K562 (cell line): ENCODE data around the gene ZNF140. TPM values are rescaled to one million over a fixed set of nuclear protein-coding genes. Genes with fewer than 3 reads are reported as not detected.

Experiments used
- ATF7 ChIP-seq: fragments of 450-650 bp; IDR thresholded peaks from 2 replicates; pipeline ENCODE4 v1.7.1; 2014; ENCODE audit warnings: mild to moderate bottlenecking, moderate library complexity
- C11orf30 ChIP-seq: fragments of 450-650 bp; IDR thresholded peaks from 2 replicates; pipeline ENCODE4 v1.6.1; 2016; ENCODE audit warnings: low read depth, mild to moderate bottlenecking
- ESRRA ChIP-seq: fragments of 450-650 bp; IDR thresholded peaks from 2 replicates; pipeline ENCODE4 v1.6.1; 2014; ENCODE audit warnings: low read depth, mild to moderate bottlenecking, moderate library complexity, borderline replicate concordance
- GMEB1 ChIP-seq: fragments of 250-450 bp; sonication (Bioruptor Pico); IDR thresholded peaks from 2 replicates; pipeline ENCODE4 v1.4.0; 2020; ENCODE audit warnings: mild to moderate bottlenecking
- HLTF ChIP-seq: fragments of 450-650 bp; IDR thresholded peaks from 2 replicates; pipeline ENCODE4 v1.6.1; 2016
- HNRNPL ChIP-seq: fragments of 200-400 bp; formaldehyde crosslinking; IDR thresholded peaks from 2 replicates; pipeline ENCODE4 v1.6.1; 2017; ENCODE audit warnings: low read depth, mild to moderate bottlenecking, low read length
- KLF1 ChIP-seq: fragments of 450-650 bp; IDR thresholded peaks from 2 replicates; pipeline ENCODE4 v1.6.1; 2016; ENCODE audit warnings: missing genetic modification characterization, missing compliant biosample characterization
- KLF13 ChIP-seq: fragments of 450-650 bp; IDR thresholded peaks from 2 replicates; pipeline ENCODE4 v1.6.1; 2016; ENCODE audit warnings: missing genetic modification characterization, low read depth, mild to moderate bottlenecking, missing compliant biosample characterization, moderate library complexity, borderline replicate concordance
- L3MBTL2 ChIP-seq: fragments of 450-650 bp; IDR thresholded peaks from 2 replicates; pipeline ENCODE4 v1.6.1; 2016; ENCODE audit warnings: mild to moderate bottlenecking, moderate library complexity
- MBD2 ChIP-seq: sonication (generic); IDR thresholded peaks from 2 replicates; pipeline ENCODE4 v1.6.1; 2016; ENCODE audit warnings: low read depth, borderline replicate concordance
- MTA1 ChIP-seq: fragments of 450-650 bp; IDR thresholded peaks from 2 replicates; pipeline ENCODE4 v1.6.1; 2017; ENCODE audit warnings: borderline replicate concordance
- PATZ1 ChIP-seq: fragments of 250-450 bp; sonication (Bioruptor Pico); IDR thresholded peaks from 2 replicates; pipeline ENCODE4 v1.5.0; 2020; ENCODE audit warnings: mild to moderate bottlenecking, borderline replicate concordance
- PHF20 ChIP-seq: fragments of 450-650 bp; IDR thresholded peaks from 2 replicates; pipeline ENCODE4 v1.6.1; 2018; ENCODE audit not compliant: partially characterized antibody
- SMARCA4 ChIP-seq: fragments of 450-650 bp; IDR thresholded peaks from 2 replicates; pipeline ENCODE4 v1.6.1; 2016
- SP1 ChIP-seq: sonication (generic); formaldehyde crosslinking; IDR thresholded peaks from 2 replicates; pipeline ENCODE4 v1.8.1; 2022; ENCODE audit warnings: mild to moderate bottlenecking, missing genetic modification reagents
- SREBF1 ChIP-seq: fragments of 150-350 bp; IDR thresholded peaks from 2 replicates; pipeline ENCODE4 v1.6.1; 2014; ENCODE audit warnings: antibody characterized with exemption, low read depth, low read length, borderline replicate concordance
- THRA ChIP-seq: fragments of 450-650 bp; IDR thresholded peaks from 2 replicates; pipeline ENCODE4 v1.6.1; 2017; ENCODE audit warnings: mild to moderate bottlenecking, moderate library complexity
- YY1 ChIP-seq, 3 experiments: IDR thresholded peaks; 2 replicates each; pipeline ENCODE4 v1.6.1; 2011; ENCODE audit warnings: low read length in 2 of 3, mild to moderate bottlenecking in 2 of 3, moderate library complexity in 2 of 3, borderline replicate concordance in 1 of 3, control low read depth in 1 of 3, low read depth in 1 of 3; ENCODE audit not compliant: insufficient read depth in 3 of 3, insufficient replicate concordance in 2 of 3, control insufficient read depth in 1 of 3, insufficient read length in 1 of 3; ENCODE audit errors: extremely low read depth in 1 of 3
- ZKSCAN1 ChIP-seq: fragments of 150-350 bp; IDR thresholded peaks from 2 replicates; pipeline ENCODE4 v1.6.1; 2016; ENCODE audit warnings: low read depth, low read length
- polyA plus RNA-seq, 8 experiments: library from polyadenylated mRNA; depleted of rRNA in 4 of 8; stranded (reverse) in 5 of 8; unstranded in 3 of 8; fragments of >200 nt; fragmentation: Nextera tagmentation in 2 of 8; fragmentation: Illumina TruSeq in 1 of 8; extraction: Ambion mirVana in 2 of 8; extraction: Trizol in 1 of 8; gene quantifications; 2 replicates each; pipeline versions ENCODE4 v1.2.1 to v1.2.3, GENCODE V29; 2011 to 2014; ENCODE audit warnings: inconsistent platforms in 1 of 8, missing spikeins in 1 of 8
- total RNA-seq, 7 experiments: library from RNA; depleted of rRNA in 6 of 7; stranded (reverse); fragments of >200 nt in 6 of 7; fragmentation: Illumina TruSeq in 2 of 7; extraction: Trizol in 2 of 7; gene quantifications; 2 replicates each; pipeline versions ENCODE4 v1.2.1 to v1.2.3, GENCODE V29; 2011 to 2021; ENCODE audit warnings: low replicate concordance in 1 of 7
- TF ChIP-seq, protein P1 (sequence below): fragments of 250-450 bp; sonication (Bioruptor Pico); IDR thresholded peaks from 2 replicates; pipeline ENCODE4 v1.6.1; 2021; ENCODE audit warnings: mild to moderate bottlenecking

ZNF140 gene
- total and polyA plus RNA-seq, 9 of the 15 experiments (the other 6 are each of a cell fraction or from before 2014, with no cell fraction given), result 1.6 to 10.9 (median 5.3) TPM

DNA sequence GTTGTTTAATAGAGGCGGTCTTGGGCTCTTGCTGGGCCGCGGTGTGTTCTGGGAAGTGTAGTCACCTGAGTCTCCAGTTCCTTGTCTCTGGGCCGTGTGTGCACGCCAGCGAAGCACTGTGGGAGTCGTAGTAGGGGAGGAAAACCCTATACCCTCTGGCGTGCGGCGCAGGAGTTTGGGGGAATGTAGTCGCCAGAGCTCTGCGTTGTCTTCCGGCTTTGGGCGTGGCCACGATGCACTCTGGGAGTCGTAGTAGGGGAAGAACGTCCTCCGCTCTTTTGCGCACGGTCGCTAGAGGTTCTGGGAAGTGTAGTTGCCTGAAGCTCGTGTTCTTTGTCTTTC lies 726 bp upstream of the ZNF140 start (continued):
- TF ChIP-seq YY1 (IDR thresholded peaks at IDR 0.05; ENCODE audit: borderline replicate concordance in 1 of 3, control insufficient read depth in 1 of 3, extremely low read depth in 1 of 3, insufficient read depth in 3 of 3, insufficient read length in 1 of 3, insufficient replicate concordance in 2 of 3, low read depth in 1 of 3, low read length in 2 of 3), result peak in 1 of 3 experiments; percentile 57
- TF ChIP-seq MTA1, result peak; percentile 99
- peak; percentile 71 for TF ChIP-seq C11orf30
- TF ChIP-seq SP1 (CRISPR knock-in tag), result peak; percentile 99
- peak; percentile 85 for TF ChIP-seq KLF1 (tag)
- peak; percentile 55; the same call in 1 of the 2 replicates for TF ChIP-seq SREBF1
- TF ChIP-seq ZKSCAN1, result peak; percentile 63; the same call in 1 of the 2 replicates
- TF ChIP-seq HNRNPL, result no peak
- peak; percentile 90 for TF ChIP-seq GMEB1 (CRISPR knock-in tag)
- TF ChIP-seq PHF20, result peak; percentile 80
- TF ChIP-seq KLF13 (tag), result peak; percentile 49; the same call in 1 of the 2 replicates
- peak; percentile 11; the same call in 1 of the 2 replicates for TF ChIP-seq ESRRA
- no peak for TF ChIP-seq HLTF
- TF ChIP-seq, protein P1, sequence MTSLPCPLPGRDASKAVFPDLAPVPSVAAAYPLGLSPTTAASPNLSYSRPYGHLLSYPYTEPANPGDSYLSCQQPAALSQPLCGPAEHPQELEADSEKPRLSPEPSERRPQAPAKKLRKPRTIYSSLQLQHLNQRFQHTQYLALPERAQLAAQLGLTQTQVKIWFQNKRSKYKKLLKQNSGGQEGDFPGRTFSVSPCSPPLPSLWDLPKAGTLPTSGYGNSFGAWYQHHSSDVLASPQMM (CRISPR knock-in tag), result no peak
- no peak for TF ChIP-seq L3MBTL2
- TF ChIP-seq THRA, result no peak
- TF ChIP-seq MBD2, result peak; percentile 92
- no peak for TF ChIP-seq PATZ1 (CRISPR knock-in tag)
- TF ChIP-seq SMARCA4, result no peak
- TF ChIP-seq ATF7, result peak; percentile 75
